GM21528 (cell line): ENCODE data around the gene TRAPPC2L.
"Not testable (repeated sequence)": the region's sequence is repeated elsewhere in the genome, so short reads cannot be mapped to it uniquely, and the experiment has no call there.

Source experiments
- ATAC-seq: cut with Tn5 transposase; IDR thresholded peaks from one replicate; pipeline ENCODE4 v1.9.1; 2021; ENCODE audit warnings: mild to moderate bottlenecking, moderate library complexity; ENCODE audit not compliant: unreplicated experiment, low FRiP score

The TRAPPC2L gene

DNA sequence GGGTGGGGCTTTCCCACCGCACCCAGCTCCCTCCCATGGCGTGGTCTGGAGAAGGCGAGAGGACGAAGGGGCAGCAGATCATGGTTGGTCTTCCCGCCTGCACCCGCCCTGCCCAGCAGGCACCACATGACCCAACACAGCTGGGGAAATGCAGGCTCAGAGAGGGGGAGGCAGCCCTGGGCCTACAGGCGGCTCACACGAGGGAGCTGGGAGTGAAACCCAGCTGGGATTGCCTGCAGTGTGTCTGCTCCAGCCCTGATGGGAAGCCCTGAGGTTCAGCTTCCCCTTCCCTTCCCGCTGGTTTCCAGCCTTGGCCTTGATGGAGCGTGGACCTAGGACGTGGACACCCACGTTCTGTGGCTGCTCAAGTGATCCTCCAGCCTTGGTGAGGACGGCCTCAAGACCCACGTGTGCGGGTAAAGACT is 29.5 kb downstream of the TRAPPC2L start:
- no peak for ATAC-seq

DNA sequence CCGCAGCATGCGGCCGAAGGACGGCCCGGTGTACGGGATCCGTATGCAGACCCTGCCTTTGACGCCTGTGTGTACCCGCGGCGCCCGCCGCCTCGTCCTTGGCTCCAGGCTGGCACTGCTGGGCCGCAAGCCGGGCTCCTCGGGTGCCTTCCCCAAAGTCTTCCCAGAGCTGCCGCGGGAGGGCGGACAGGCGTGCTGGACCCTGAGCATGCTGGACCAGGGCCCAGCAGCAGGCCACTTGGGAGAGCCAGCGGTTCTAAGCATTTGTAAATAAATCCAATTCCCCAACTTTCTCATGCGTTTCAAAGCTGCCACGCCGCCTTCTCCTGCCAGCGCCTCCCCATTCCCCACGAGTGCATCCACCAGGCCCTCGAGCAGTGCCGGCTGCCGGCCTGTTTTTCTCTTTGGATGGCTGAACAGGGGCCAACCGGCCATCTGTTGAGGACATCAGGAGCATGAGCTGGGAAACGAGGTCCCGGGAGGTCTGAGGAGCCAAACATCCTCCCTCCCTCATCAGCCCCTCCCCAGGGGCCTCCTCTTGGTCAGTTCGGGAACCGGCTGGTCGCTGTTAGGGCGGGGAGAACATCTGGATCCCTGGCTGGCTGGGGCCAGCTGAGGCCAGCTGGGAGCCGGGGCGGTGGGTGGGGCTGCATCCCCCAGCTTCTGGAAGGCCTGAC is 30.1 kb downstream of the TRAPPC2L start:
- ATAC-seq: no peak

DNA sequence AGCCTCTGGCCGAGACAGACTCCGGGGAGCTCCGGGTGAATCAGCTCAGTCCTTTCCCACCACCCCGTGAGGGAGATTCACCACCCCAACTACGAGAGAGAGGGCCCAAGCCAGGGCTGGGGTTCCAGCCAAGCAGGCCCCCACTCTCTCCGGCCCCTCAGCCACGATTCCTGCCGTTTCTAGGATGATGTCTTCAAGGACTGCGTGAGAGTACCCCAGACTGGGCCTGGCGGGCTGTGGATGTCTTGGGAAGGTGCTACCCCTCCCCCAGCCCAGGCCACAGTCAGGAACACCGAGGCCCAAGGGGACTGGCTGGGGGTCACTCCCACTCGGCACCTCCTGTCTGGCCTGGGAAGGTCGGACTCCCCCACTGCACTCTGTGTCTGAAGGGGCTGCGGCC is 31.1 kb downstream of the TRAPPC2L start:
- no peak for ATAC-seq

DNA sequence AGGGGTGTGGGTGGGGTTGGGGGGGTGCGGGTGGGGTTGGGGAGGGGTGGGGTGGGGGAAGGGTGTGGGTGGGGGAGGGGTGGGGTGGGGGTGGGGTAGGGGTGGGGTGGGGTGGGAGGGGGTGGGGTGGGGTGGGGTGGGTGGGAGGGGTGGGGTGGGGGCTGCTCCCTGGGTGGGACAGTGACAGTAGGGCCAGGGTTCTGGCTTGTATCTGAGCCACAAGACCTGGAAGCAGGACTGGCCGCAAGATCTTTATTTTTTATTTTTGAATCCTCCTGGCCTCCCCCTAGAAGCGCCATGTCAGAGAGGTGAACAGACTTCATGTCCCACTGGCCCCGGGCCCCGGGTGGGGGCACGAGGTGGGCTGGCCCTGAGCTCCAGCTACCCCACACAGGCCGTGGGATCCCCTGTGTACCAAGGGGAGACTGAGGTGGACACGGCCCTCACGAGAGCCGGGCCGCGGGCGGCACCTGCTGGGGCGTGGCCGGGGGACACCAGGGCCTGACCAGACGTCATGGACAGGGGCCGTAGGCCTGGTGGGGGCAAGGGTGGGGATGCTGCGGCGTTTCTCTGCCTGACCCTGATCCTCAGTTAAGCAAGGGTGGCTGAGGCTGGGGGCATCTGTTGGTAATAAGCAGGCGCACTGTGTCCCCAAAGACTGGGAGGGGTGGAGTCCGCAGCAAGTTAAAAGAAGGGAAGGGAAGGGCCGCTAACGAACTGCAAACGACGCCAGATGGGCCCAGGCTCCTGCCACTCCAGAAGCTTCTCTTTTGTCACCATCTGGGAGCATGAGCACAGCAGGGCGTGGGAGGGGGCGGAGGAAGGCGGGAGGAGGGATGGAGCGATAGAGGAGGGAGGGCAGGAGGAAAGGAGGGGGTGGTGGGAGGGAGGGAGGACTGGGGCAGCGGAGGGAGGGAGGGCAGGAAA is 31.8 kb downstream of the TRAPPC2L start:
- no peak for ATAC-seq

DNA sequence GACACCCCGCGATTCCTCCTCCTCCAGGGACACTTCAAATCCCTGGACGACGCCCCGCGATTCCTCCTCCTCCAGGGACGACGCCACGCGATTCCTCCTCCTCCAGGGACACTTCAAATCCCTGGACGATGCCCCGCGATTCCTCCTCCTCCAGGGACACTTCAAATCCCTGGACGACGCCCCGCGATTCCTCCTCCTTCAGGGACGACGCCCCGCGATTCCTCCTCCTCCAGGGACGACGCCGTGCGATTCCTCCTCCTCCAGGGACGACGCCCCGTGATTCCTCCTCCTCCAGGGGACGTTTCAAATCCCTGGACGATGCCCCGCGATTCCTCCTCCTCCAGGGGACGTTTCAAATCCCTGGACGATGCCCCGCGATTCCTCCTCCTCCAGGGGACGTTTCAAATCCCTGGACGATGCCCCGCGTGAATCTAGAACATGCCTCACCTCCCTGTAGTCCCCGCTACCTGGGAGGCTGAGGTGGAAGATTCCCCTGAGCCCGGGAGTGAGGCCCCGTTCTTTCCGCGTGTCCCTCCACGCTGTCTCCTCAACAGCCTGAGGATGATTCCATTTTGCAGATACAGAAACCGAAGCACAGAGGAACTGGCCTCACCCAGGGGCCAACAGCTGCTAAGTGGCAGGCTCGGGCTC is 32.9 kb downstream of the TRAPPC2L start:
- not testable (repeated sequence) for ATAC-seq

DNA sequence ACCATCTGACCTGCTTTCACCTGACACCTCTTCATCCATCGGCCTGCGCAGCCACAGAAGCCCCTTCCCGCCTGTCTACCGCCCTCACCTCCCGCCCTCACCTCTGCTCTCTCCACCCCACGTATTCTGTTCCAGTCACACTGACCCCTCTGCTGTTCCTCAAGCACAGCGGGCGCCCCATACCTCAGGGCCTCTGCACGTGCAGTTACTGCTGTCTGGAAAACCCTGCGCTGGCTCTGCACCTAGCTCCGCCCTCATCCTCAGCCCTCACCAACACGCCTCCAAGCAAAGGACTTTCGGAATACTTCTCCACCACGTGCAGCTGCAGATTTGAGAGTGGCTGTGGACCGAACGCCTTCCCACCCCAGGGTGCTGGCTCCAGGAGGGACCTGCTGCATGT is 34.2 kb downstream of the TRAPPC2L start:
- no peak for ATAC-seq

DNA sequence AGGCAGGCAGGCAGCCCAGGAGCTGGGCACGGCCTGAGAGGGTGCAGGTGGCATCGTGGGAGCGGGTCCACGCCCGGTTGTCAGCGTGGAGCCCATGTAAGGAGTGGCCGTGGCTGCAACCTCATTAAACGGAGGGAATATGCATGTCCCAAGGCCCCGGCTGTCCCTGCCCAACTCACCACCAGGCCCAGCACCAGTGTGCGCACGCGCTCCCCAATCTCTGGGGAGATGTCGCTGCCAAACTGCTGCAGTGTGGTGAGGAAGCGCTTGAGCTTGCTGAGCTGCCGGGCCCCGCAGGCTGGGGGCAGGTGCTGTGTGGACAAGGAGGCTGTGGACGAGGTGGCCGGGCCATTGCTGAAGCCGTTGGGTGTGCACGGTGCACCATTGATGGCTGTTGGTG is 35.1 kb downstream of the TRAPPC2L start:
- ATAC-seq: no peak

DNA sequence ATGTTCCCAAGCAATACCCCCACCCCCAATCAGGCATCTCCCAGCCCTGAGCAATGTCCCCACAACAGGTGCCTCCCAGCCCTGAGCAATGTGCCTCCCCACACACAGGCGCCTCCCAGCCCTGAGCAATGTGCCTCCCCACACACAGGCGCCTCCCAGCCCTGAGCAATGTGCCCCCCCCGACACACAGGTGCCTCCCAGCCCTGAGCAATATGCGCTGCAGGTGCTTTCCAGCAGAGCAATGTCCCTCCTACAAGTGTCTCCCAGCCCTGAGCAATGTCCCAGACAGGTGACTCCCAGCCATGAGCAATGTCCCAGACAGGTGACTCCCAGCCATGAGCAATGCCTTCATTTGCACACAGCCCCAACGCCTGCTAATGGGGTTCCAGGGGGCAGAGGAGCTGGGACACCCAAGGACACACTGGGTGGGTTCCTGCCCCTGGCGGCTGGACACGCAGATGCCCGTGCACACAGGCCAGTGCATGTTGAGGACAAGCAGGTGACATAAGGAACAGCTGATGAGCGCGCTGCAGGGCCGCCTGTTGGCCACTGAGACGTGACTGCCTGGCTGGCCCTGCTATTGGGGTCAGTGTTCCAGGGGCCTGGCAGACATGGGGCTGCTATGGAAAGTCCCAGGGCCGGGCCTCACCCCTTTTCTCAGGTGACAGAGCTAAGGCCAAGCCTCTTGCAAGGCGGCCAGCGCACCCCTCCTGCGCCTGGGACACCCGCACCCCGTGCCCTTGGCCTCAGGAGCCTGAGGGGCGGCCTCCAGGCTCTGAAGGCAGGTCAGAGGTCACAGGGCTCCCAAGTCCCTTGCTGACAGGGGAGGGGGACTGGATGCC is 36.4 kb downstream of the TRAPPC2L start:
- no peak for ATAC-seq

DNA sequence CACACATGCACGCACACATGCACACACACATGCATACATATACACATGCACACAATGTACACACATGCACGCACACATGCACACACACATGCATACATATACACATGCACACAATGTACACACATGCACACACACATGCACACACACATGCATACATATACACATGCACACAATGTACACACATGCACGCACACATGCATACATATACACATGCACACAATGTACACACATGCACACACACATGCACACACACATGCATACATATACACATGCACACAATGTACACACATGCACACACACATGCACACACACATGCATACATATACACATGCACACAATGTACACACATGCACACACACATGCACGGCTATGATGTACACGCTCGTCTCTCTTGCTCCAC is 37.3 kb downstream of the TRAPPC2L start:
- ATAC-seq: not testable (repeated sequence)

DNA sequence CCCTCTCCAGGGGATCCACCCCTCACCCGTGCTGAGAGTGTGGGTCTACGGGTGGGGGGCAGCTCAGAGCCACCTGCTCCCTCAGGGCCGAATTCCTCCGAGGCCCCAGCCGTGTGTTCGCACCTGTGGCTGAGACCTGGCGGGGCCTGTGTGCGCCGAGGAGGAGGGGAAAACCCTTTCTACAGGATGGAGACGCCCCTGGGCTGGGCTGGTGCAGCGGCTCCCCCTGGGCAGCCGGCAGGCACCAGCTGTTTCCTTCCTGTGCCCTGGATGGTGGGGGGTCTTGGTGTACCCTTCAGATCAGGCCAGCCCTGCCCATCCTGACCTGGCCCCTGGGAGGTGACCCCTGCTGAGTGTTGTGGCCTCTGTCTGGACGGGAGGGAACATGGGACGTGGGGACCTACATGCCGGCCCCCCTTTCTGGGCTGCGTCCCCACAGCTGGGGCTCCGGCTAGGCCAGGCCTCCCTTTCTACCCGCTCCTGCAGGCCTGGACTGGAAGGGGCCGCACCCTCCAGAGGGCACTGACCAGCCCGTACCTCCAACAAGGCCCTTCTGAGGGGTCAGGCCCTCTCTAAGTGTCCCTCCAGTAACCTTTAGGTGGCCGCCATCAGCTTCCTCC is 37.9 kb downstream of the TRAPPC2L start:
- no peak for ATAC-seq

DNA sequence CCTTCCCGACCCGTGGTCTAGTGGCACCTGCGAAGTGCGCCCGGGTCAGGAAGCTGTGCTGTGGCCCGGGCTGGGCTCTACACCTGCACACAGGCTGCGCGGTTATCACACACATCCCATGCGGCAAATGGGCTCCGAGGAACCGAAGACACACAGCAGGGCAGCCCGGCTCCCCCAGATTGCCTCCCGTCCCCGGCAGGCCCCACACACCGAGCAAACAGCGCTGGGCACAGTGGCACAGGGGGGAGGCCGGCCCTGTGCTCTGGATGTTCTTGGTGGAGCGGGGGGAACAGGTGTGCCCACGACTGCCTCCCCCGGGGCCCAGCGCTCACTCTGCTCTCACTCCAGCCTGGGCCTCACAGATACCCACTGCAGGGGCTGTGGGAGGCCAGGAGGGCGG is 38.4 kb downstream of the TRAPPC2L start:
- ATAC-seq: no peak

DNA sequence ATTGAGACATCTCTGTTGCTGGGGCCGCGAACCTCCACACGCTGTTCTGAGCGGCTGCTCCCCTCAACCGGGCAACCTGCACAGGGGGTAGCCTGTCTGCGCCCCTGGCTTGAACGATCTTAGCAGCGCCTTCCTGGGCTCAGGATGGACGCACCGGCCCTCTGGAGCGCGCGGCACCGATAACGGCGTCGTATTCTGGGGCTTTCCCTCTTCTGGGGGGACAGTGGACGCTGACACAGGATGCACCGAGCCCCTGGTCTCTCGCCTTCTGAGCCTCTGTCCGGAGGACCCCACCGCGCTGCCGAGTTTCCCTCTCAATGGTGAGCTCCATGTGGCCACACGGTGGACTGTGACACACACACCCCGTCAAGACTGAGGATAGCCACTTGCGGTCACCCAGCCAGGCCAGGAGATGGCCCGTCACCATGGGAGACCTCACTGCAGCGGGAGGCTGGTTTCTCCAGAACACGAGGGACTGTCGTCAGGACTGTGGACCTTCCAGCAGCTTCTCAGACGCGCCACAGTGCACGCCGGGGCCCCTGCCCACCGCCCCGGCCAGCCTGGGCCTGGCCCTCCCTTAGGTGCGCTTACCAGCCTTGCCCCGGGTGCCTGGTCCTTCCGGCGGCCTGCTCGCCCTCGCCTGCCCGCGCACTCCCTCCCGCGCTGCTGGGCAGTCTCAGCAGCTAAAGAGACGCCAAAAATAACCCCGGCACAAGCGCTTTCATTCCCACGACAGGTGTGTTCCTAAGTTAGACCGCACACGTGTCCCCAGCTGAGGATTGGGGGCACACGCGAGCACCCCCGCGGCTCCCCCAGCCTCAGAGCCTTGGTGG is 39.5 kb downstream of the TRAPPC2L start:
- no peak for ATAC-seq

DNA sequence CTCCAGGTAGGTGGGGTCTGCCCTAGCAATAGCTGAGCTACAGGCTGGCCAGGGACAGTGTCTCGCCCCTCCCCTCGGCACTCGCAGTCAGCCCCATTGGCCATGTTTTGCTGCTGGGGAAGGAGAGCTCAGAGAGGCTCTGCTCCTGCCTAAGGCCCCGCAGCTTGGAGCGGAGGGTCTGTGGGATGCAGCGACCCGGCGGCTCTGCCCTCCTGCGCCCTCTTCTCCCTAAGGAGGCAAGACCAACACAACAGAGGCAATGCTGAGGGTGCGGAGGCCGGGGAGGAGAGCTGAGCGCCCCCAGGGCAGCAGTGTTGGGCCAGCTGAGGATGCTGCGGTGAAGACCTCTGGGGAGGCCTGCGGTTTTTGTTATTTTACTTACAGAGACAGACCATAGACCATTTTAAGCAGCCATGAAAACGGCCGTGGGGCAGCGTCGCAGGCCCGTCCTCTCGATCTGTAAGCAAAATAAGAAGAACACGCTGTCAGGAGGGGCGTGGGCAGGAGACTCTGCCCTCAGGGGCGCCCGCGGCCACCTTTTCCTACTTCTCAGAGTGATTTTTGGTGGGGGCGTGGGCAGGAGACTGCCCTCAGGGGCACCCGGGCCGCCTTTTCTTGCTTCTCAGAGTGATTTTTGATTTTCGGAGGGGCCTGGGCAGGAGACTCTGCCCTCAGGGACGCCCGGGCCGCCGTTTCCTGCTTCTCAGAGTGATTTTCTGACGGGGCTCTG is 40.9 kb downstream of the TRAPPC2L start:
- no peak for ATAC-seq

DNA sequence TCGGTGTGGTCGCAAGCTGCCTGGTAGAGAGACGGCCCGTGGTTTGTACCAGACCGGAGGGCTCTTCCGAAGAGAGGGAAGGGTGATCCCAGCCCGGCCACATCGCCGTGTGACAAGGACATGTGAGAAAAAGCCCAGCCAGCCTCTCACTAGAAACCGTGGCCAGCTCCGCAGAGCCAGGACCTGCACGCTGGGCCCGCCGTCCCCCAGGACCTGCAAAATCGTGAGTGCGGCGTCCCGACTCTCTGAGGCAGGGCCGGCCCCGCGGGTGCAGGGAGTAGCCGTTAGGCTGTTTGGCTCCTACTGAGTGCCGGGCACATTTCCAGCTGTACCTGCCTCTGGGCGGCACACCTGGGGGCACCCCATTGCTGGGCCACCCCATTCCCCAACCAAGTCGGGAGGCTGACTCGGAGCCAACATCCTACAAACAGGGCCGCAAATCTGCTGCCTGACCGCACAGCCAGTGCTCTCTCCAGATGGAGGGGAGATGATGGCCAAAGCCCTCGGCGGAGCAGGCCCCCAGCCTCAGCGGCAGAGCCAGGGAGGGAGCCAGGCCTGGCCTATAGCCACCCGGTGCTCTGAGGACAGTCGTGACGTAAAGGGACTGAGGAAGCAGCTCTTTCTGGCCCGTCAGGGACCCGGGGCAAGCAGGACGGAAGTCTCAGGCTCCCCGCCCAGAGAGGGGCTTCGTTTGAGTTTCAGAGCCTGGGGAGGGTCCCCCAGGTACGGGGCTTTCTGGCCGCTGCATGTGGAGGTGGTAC is 43.2 kb downstream of the TRAPPC2L start:
- no peak for ATAC-seq

DNA sequence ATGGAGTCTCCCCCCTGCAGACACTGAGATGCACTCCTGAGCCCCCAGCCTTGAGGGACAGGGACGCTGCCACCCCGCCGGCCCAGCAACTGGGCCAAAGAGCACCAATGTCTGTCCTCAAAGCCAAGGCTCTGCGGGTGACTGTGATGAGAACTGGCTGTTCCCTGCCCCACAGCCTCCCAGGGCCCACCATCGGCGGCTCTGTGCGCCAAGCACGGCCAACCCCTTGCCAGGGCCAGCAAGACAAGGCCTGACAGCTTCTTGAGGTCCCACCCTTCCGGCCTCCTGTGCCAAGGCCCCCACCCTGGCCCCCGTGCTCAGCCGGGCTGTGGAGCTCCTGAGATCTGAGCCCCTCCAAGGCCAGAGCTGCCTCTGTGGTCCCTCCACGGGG is 43.7 kb downstream of the TRAPPC2L start:
- no peak for ATAC-seq

DNA sequence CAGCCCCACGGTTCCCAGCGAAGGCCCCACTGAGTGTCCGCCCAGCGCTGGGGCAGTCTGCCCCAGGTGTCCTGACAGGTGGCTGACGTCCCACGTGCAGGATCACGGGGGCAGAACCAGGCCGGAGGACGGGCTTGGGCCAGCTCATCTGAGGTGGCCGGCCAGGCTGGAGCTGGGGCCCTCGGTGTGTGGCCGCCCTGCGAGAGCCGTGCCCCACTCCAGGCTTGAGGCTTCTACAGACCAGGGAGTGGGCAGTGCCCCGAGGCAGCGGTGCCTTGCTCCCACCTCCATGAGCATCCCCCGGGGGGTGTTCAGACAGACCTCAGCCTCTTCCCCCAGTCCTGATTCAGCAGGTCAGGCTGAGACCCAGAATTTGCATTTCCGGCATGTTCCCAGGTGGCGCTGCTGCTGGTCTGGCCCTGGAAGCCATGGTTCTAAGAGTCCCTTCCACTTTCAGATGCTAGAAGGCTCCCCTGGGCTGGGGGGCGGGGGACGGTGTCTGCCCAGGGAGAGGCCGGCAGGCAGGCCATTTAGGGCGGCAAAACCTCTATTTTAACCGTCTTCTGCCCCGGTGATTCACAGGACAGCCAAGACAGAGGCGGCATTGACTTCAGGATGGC is 44.9 kb downstream of the TRAPPC2L start:
- no peak for ATAC-seq

DNA sequence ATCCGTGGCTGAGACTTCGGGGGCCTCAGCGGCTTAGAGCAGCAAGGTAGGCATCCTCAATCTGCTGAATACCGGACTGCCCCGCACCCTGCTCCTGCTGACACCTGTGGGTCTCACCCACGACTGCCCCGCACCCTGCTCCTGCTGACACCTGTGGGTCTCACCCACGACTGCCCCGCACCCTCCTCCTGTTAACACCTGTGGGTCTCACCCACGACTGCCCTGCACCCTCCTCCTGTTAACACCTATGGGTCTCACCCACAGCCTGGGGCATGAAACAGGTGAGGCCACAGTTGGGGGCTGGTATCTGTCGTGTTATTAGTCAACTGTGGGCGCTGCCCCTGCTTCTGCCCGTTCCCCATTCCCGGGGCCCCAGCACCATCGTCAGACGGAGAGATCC is 45.8 kb downstream of the TRAPPC2L start:
- no peak for ATAC-seq
